Lower lobe of right lung (tissue), 2 donors: ENCODE measurements around the gene CASKIN1. TPM values are rescaled to one million over a fixed set of nuclear protein-coding genes. Genes with fewer than 3 reads are reported as not detected.

Source experiments
- ATAC-seq, 2 donors: fragments of 200-7000 bp; cut with Tn5 transposase; one replicate each; pipeline ENCODE4 v1.9.1; 2020 to 2022; ENCODE audit warnings: mild to moderate bottlenecking in 2 of 2, moderate library complexity in 2 of 2
- DNase-seq: peaks from one replicate; pipeline ENCODE4 v3.0.0-alpha.2; 2020
- H3K27ac ChIP-seq: fragments of 200-600 bp; one replicate; pipeline ENCODE4 v1.8.0; 2022
- H3K27me3 ChIP-seq: fragments of 200-600 bp; one replicate; pipeline ENCODE4 v1.8.0; 2022; ENCODE audit warnings: low read depth
- H3K36me3 ChIP-seq: fragments of 200-600 bp; one replicate; pipeline ENCODE4 v1.8.0; 2022; ENCODE audit warnings: mild to moderate bottlenecking
- H3K4me1 ChIP-seq: fragments of 200-600 bp; one replicate; pipeline ENCODE4 v1.8.0; 2022
- H3K4me3 ChIP-seq: fragments of 200-600 bp; one replicate; pipeline ENCODE4 v1.8.0; 2022; ENCODE audit warnings: mild to moderate bottlenecking
- H3K9me3 ChIP-seq: fragments of 200-600 bp; one replicate; pipeline ENCODE4 v1.8.0; 2022
- CTCF ChIP-seq: fragments of 200-600 bp; IDR thresholded peaks from one replicate; pipeline ENCODE4 v1.8.0; 2022; ENCODE audit warnings: antibody characterized with exemption, mild to moderate bottlenecking
- intact Hi-C: fragments of 100-400 bp; cut with DNase I; formaldehyde crosslinking; loops from one replicate; pipeline ENCODE4 v1.11.0; 2022
- total RNA-seq: library from RNA; stranded (reverse); fragmentation: NEBNext Ultra II Directional; extraction: Animal tissue kit (Norgen Biotek cat#: 25700); gene quantifications from one replicate; pipeline ENCODE4 v1.2.1, GENCODE V29; 2021
- donor health status: DM: no; HTN: yes; CAD: no; lungs with severe emphysema.

The CASKIN1 gene
- total RNA-seq, 1 donor from 2014 or later, result 0.09 TPM

- H3K36me3 ChIP-seq, result peaks cover 11% of the 10 kb centered on the region
- TF ChIP-seq CTCF, result no peak
- no peaks in the 10 kb centered on the region for H3K9me3 ChIP-seq
- peaks cover 79% of the 10 kb centered on the region for H3K4me1 ChIP-seq
- H3K27me3 ChIP-seq, result no peaks in the 10 kb centered on the region
- ATAC-seq (no peak), DNase-seq (no peak)
- no peak overlapping the region for H3K4me3 ChIP-seq
- peak overlapping the region; percentile 75 for H3K27ac ChIP-seq
- intact Hi-C loops, result no loop called here
These were observed 38.7 kb downstream of the CASKIN1 start for GRCh38 chr16:2157480-2158261.

- intact Hi-C loops, result no loop called here
- peak overlapping the region; percentile 83 for H3K27ac ChIP-seq
- no peaks in the 10 kb centered on the region for H3K9me3 ChIP-seq
- no peaks in the 10 kb centered on the region for H3K27me3 ChIP-seq
- peaks cover 16% of the 10 kb centered on the region for H3K36me3 ChIP-seq
- H3K4me1 ChIP-seq, result peaks cover 86% of the 10 kb centered on the region
- TF ChIP-seq CTCF, result no peak
- no peak for DNase-seq
- H3K4me3 ChIP-seq, result peak overlapping the region; percentile 75
- no peak for ATAC-seq
These were observed 39.6 kb downstream of the CASKIN1 start for GRCh38 chr16:2156849-2157224.

- peak; percentile 66 for DNase-seq
These were observed 40.2 kb downstream of the CASKIN1 start for GRCh38 chr16:2155977-2156848.

GRCh38 chr16:2155091-2155950 lies 41.1 kb downstream of the CASKIN1 start, which contains the start of gene TRAF7:
TSS of gene TRAF7 (plus strand) at chr16:2155782. CDS start at chr16:2163921, 8,139 bp downstream.
- Histone ChIP-seq H3K9me3 (no peaks in the 10 kb centered on the region), H3K27me3 (no peaks in the 10 kb centered on the region), H3K27ac (peak within 1 kb of the TSS; percentile 83), H3K4me3 (peak within 1 kb of the TSS; percentile 75), H3K4me1 (peaks cover 85% of the 10 kb centered on the region), H3K36me3 (peaks cover 21% of the 10 kb centered on the region)
- no peak for TF ChIP-seq CTCF
- ATAC-seq (peak; percentile 94), DNase-seq (peak; percentile 99)
- intact Hi-C loops, result no loop called here

More at GRCh38 chr16:2155977-2156848, 40.2 kb downstream of the CASKIN1 start:
- Histone ChIP-seq H3K4me1 (peaks cover 86% of the 10 kb centered on the region), H3K27ac (peak overlapping the region; percentile 83), H3K4me3 (peak overlapping the region; percentile 75), H3K9me3 (no peaks in the 10 kb centered on the region), H3K36me3 (peaks cover 21% of the 10 kb centered on the region), H3K27me3 (no peaks in the 10 kb centered on the region)
- intact Hi-C loops, result no loop called here
- TF ChIP-seq CTCF, result no peak
- ATAC-seq, result no peak
